Esophagus muscularis mucosa (tissue), 4 donors: ENCODE results near the gene DENND1B. TPM values are rescaled to one million over a fixed set of nuclear protein-coding genes. Genes with fewer than 3 reads are reported as not detected.

Source experiments
- DNase-seq: peaks from one replicate; pipeline ENCODE4 v3.0.0-alpha.2; 2017; ENCODE audit errors: extremely low spot score
- H3K27ac ChIP-seq, 4 donors: fragments of 200-600 bp; sonication (generic); replicated peaks in 1 of 4; 1 replicate in 3 of 4; 2 replicates in 1 of 4; pipeline ENCODE4 v1.5.1; 2016 to 2019; ENCODE audit warnings: mild to moderate bottlenecking in 1 of 4
- H3K27me3 ChIP-seq, 4 donors: fragments of 200-600 bp; sonication (generic); one replicate each; pipeline versions ENCODE4 v1.5.1 to v1.6.0; 2016 to 2019
- H3K36me3 ChIP-seq, 4 donors: fragments of 200-600 bp; sonication (generic); one replicate each; pipeline ENCODE4 v1.5.1; 2016 to 2019
- H3K4me1 ChIP-seq, 4 donors: fragments of 200-600 bp; sonication (generic); one replicate each; pipeline ENCODE4 v1.5.1; 2016 to 2019
- H3K4me3 ChIP-seq, 4 donors: fragments of 200-600 bp; sonication (generic); 1 replicate in 2 of 4; 2 replicates in 2 of 4; pipeline ENCODE4 v1.5.1; 2016 to 2019; ENCODE audit warnings: mild to moderate bottlenecking in 4 of 4, moderate library complexity in 1 of 4
- H3K9me3 ChIP-seq, 4 donors: fragments of 200-600 bp; sonication (generic); 1 replicate in 3 of 4; 2 replicates in 1 of 4; pipeline ENCODE4 v1.5.1; 2016 to 2019
- CTCF ChIP-seq, 3 experiments: fragments of 200-600 bp in 2 of 3; fragments of 450-650 bp in 1 of 3; sonication (generic) in 2 of 3; IDR thresholded peaks; one replicate each; pipeline ENCODE4 v1.5.1; 2017 to 2019; ENCODE audit warnings: antibody characterized with exemption in 3 of 3, mild to moderate bottlenecking in 2 of 3, moderate library complexity in 1 of 3
- EP300 ChIP-seq: sonication (generic); formaldehyde crosslinking; IDR thresholded peaks from one replicate; pipeline ENCODE4 v1.6.1; 2017; ENCODE audit warnings: antibody characterized with exemption
- POLR2A ChIP-seq: fragments of 450-650 bp; IDR thresholded peaks from one replicate; pipeline ENCODE4 v1.6.1; 2017; ENCODE audit warnings: antibody characterized with exemption, moderate library complexity, mild to moderate bottlenecking, low read depth
- POLR2AphosphoS5 ChIP-seq, 2 donors: sonication (generic); formaldehyde crosslinking; IDR thresholded peaks; one replicate each; pipeline ENCODE4 v1.6.1; 2017; ENCODE audit warnings: antibody characterized with exemption in 2 of 2
- WGBS: methylation state at CpG from one replicate; pipeline ENCODE4 v1.1.5; 2018; 5-methylcytosine and 5-hydroxymethylcytosine counted together
- intact Hi-C: fragments of 100-400 bp; cut with DNase I; formaldehyde crosslinking; loops from one replicate; pipeline ENCODE4 v1.15.1; 2023
- total RNA-seq, 4 donors: library from RNA; depleted of rRNA; stranded (reverse); fragments of >200 nt; gene quantifications; one replicate each; pipeline versions ENCODE4 v1.1.0 to v1.2.1, GENCODE V29; 2016

DENND1B gene
- total RNA-seq, 4 donors from 2014 or later = 6.4 to 11.3 (median 9.1) TPM

- Histone ChIP-seq H3K9me3 (no peaks in the 10 kb centered on the region), H3K4me3 (no peak overlapping the region), H3K4me1 (peaks cover 0 to 11% (median 9%) of the 10 kb centered on the region in 4 donors), H3K27me3 (no peaks in the 10 kb centered on the region), H3K27ac (no peak overlapping the region), H3K36me3 (no peaks in the 10 kb centered on the region)
- 85% methylated on average over 1 of the region's 1 CpG for WGBS
- no peak for TF ChIP-seq CTCF (IDR thresholded peaks at IDR 0.05)
- no peak for TF ChIP-seq POLR2AphosphoS5 (IDR thresholded peaks at IDR 0.05)
- no peak for TF ChIP-seq EP300
- TF ChIP-seq POLR2A = no peak
- no peak for DNase-seq
- intact Hi-C loops = no loop called here
These were observed 110.9 kb downstream of the DENND1B start for GRCh38 chr1:197664391-197664790.

GRCh38 chr1:197663162-197663953, 111.9 kb downstream of the DENND1B start:
- no peak for DNase-seq
- Histone ChIP-seq H3K9me3 (no peaks in the 10 kb centered on the region), H3K4me3 (no peak overlapping the region), H3K36me3 (no peaks in the 10 kb centered on the region), H3K27ac (no peak overlapping the region), H3K27me3 (no peaks in the 10 kb centered on the region), H3K4me1 (peaks cover 0 to 11% (median 10%) of the 10 kb centered on the region in 4 donors)
- TF ChIP-seq POLR2A = no peak
- no peak for TF ChIP-seq CTCF (IDR thresholded peaks at IDR 0.05)
- no peak for TF ChIP-seq POLR2AphosphoS5 (IDR thresholded peaks at IDR 0.05)
- TF ChIP-seq EP300 = no peak
- intact Hi-C loops = no loop called here
- WGBS = 80% methylated on average over 4 of the region's 4 CpGs

- no peak for DNase-seq
- intact Hi-C loops = no loop called here
- no peak overlapping the region for H3K4me3 ChIP-seq
- no peak overlapping the region for H3K27ac ChIP-seq
- no peaks in the 10 kb centered on the region for H3K27me3 ChIP-seq
- H3K9me3 ChIP-seq = no peaks in the 10 kb centered on the region
- no peaks in the 10 kb centered on the region for H3K36me3 ChIP-seq
- peaks cover 0 to 11% (median 10%) of the 10 kb centered on the region in 4 donors for H3K4me1 ChIP-seq
- TF ChIP-seq EP300 = no peak
- TF ChIP-seq CTCF (IDR thresholded peaks at IDR 0.05) = no peak
- TF ChIP-seq POLR2A = no peak
- TF ChIP-seq POLR2AphosphoS5 (IDR thresholded peaks at IDR 0.05) = no peak
These were observed 114.9 kb downstream of the DENND1B start for GRCh38 chr1:197660389-197660788.

GRCh38 chr1:197659171-197659570, 116.1 kb downstream of the DENND1B start:
- H3K9me3 ChIP-seq = no peaks in the 10 kb centered on the region
- no peak for DNase-seq
- intact Hi-C loops = no loop called here
- no peaks in the 10 kb centered on the region for H3K36me3 ChIP-seq
- 83% methylated on average over 3 of the region's 3 CpGs for WGBS
- H3K4me1 ChIP-seq = peaks cover 0 to 11% (median 10%) of the 10 kb centered on the region in 4 donors
- TF ChIP-seq POLR2A (no peak), CTCF (IDR thresholded peaks at IDR 0.05) (no peak), POLR2AphosphoS5 (IDR thresholded peaks at IDR 0.05) (no peak), EP300 (no peak)
- H3K4me3 ChIP-seq = no peak overlapping the region
- H3K27ac ChIP-seq = no peak overlapping the region
- H3K27me3 ChIP-seq = no peaks in the 10 kb centered on the region

GRCh38 chr1:197649188-197649587, 126.1 kb downstream of the DENND1B start:
- Histone ChIP-seq H3K27me3 (no peaks in the 10 kb centered on the region), H3K9me3 (no peaks in the 10 kb centered on the region), H3K4me1 (no peaks in the 10 kb centered on the region), H3K27ac (no peak overlapping the region), H3K4me3 (no peak overlapping the region), H3K36me3 (peaks cover 0 to 4% (median 3%) of the 10 kb centered on the region in 4 donors)
- WGBS = 86% methylated on average over 2 of the region's 2 CpGs
- intact Hi-C loops = no loop called here
- TF ChIP-seq EP300 (no peak), CTCF (IDR thresholded peaks at IDR 0.05) (no peak), POLR2A (no peak), POLR2AphosphoS5 (IDR thresholded peaks at IDR 0.05) (no peak)
- no peak for DNase-seq
